Neural progenitor cell (in vitro differentiated cells): Measurements from ENCODE around the gene PNMA8A. TPM values are rescaled to one million over a fixed set of nuclear protein-coding genes. Genes with fewer than 3 reads are reported as not detected.
A peak's percentile ranks its signal among the peaks of the same experiment; 100 is the strongest.

Experiments
- DNase-seq: peaks from one replicate; pipeline ENCODE4 v3.0.0-alpha.2; 2016; ENCODE audit warnings: low spot score
- H2AFZ ChIP-seq: fragments of 200-600 bp; sonication (generic); replicated peaks from 2 replicates; pipeline ENCODE4 v1.6.1; 2016; ENCODE audit warnings: antibody characterized with exemption
- H3F3A ChIP-seq: fragments of 200-600 bp; sonication (generic); 2 replicates; pipeline ENCODE4 v1.6.1; 2016; ENCODE audit warnings: antibody characterized with exemption, low read depth
- H3K27ac ChIP-seq: fragments of 200-600 bp; sonication (generic); 2 replicates; pipeline ENCODE4 v1.5.1; 2016; ENCODE audit warnings: mild to moderate bottlenecking
- H3K27me3 ChIP-seq: fragments of 200-600 bp; sonication (generic); 2 replicates; pipeline ENCODE4 v1.6.1; 2016; ENCODE audit warnings: mild to moderate bottlenecking, moderate library complexity
- H3K36me3 ChIP-seq: fragments of 200-600 bp; sonication (generic); 2 replicates; pipeline ENCODE4 v1.5.1; 2016
- H3K4me1 ChIP-seq: fragments of 200-600 bp; sonication (generic); 2 replicates; pipeline ENCODE4 v1.6.1; 2016; ENCODE audit warnings: mixed run types
- H3K4me2 ChIP-seq: fragments of 200-600 bp; sonication (generic); 2 replicates; pipeline ENCODE4 v1.6.1; 2016
- H3K4me3 ChIP-seq: fragments of 200-600 bp; sonication (generic); 2 replicates; pipeline ENCODE4 v1.5.1; 2016
- H3K79me2 ChIP-seq: fragments of 200-600 bp; sonication (generic); 2 replicates; pipeline ENCODE4 v1.6.1; 2016; ENCODE audit warnings: low read depth
- H3K9ac ChIP-seq: fragments of 200-600 bp; sonication (generic); 2 replicates; pipeline ENCODE4 v1.6.1; 2016
- H3K9me3 ChIP-seq: fragments of 200-600 bp; sonication (generic); 2 replicates; pipeline ENCODE4 v1.5.1; 2016; ENCODE audit warnings: low read depth
- H4K20me1 ChIP-seq: fragments of 200-600 bp; sonication (generic); 2 replicates; pipeline ENCODE4 v1.6.1; 2016; ENCODE audit warnings: low read depth
- H3K27ac Mint-ChIP-seq: 3 replicates; pipeline ENCODE4 v1.8.0; 2021; ENCODE audit warnings: mixed read lengths
- H3K27me3 Mint-ChIP-seq: 2 replicates; pipeline ENCODE4 v1.8.0; 2022; ENCODE audit warnings: low read depth, mild to moderate bottlenecking, inconsistent platforms, moderate library complexity, mixed read lengths; ENCODE audit not compliant: insufficient read depth
- H3K36me3 Mint-ChIP-seq: 3 replicates; pipeline ENCODE4 v1.8.0; 2021; ENCODE audit warnings: mixed read lengths
- H3K4me1 Mint-ChIP-seq: 3 replicates; pipeline ENCODE4 v1.8.0; 2021; ENCODE audit warnings: mixed read lengths
- H3K4me3 Mint-ChIP-seq: 3 replicates; pipeline ENCODE4 v1.8.0; 2021; ENCODE audit warnings: mild to moderate bottlenecking, moderate library complexity, mixed read lengths
- H3K9me3 Mint-ChIP-seq: 3 replicates; pipeline ENCODE4 v1.8.0; 2020; ENCODE audit warnings: mixed read lengths
- EZH2 ChIP-seq: fragments of 200-600 bp; sonication (generic); IDR thresholded peaks from 2 replicates; pipeline ENCODE4 v1.6.1; 2017; ENCODE audit warnings: antibody characterized with exemption, mild to moderate bottlenecking, moderate library complexity
- EZH2phosphoT487 ChIP-seq: fragments of 200-600 bp; sonication (generic); IDR thresholded peaks from 2 replicates; pipeline ENCODE4 v1.6.1; 2017; ENCODE audit warnings: antibody characterized with exemption
- total RNA-seq: library from RNA; depleted of rRNA; stranded (reverse); fragments of >200 nt; gene quantifications from 2 replicates; pipeline ENCODE4 v1.2.3, GENCODE V29; 2015; ENCODE audit warnings: low replicate concordance
- TF ChIP-seq, protein P1 (sequence below): fragments of 200-600 bp; sonication (generic); IDR thresholded peaks from 2 replicates; pipeline ENCODE4 v1.5.1; 2017; ENCODE audit warnings: antibody characterized with exemption, mild to moderate bottlenecking

Gene PNMA8A
- total RNA-seq, 1 donor from 2014 or later = 43.9 TPM

DNA sequence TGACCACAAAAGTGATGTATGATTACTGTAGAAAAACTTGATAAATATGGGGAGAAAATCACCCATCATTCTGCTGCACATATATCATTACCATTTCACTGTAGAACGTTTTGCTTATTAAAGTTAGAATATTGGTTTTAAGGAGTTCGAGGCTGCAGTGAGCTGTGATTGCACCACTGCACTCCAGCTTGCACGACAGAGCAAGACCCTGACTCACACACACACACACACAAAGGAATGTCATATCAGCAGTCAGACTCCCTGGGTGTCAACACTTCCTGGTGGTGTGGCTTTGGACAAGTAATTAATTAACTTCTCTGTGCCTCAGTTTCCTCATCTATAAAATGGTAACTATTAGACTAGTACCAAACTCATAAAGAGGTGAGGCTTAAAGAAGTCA is 11.3 kb upstream of the PNMA8A start:
- H3K4me3 Mint-ChIP-seq = no peak overlapping the region
- Histone ChIP-seq H3K36me3 (no peaks in the 10 kb centered on the region), H3K4me1 (peaks cover 17% of the 10 kb centered on the region), H3K4me3 (no peak overlapping the region), H3K9me3 (no peaks in the 10 kb centered on the region), H3K27ac (no peak overlapping the region), H3F3A (peaks cover 23% of the 10 kb centered on the region), H3K79me2 (no peaks in the 10 kb centered on the region), H3K4me2 (no peak overlapping the region), H3K27me3 (peaks cover 14% of the 10 kb centered on the region), H3K9ac (no peak overlapping the region), H2AFZ (no peak overlapping the region), H4K20me1 (no peaks in the 10 kb centered on the region)
- H3K27ac Mint-ChIP-seq = no peak overlapping the region
- TF ChIP-seq EZH2phosphoT487 (no peak), EZH2 (no peak)
- TF ChIP-seq, protein P1, sequence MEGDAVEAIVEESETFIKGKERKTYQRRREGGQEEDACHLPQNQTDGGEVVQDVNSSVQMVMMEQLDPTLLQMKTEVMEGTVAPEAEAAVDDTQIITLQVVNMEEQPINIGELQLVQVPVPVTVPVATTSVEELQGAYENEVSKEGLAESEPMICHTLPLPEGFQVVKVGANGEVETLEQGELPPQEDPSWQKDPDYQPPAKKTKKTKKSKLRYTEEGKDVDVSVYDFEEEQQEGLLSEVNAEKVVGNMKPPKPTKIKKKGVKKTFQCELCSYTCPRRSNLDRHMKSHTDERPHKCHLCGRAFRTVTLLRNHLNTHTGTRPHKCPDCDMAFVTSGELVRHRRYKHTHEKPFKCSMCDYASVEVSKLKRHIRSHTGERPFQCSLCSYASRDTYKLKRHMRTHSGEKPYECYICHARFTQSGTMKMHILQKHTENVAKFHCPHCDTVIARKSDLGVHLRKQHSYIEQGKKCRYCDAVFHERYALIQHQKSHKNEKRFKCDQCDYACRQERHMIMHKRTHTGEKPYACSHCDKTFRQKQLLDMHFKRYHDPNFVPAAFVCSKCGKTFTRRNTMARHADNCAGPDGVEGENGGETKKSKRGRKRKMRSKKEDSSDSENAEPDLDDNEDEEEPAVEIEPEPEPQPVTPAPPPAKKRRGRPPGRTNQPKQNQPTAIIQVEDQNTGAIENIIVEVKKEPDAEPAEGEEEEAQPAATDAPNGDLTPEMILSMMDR = no peak
- H3K36me3 Mint-ChIP-seq = no peaks in the 10 kb centered on the region
- H3K9me3 Mint-ChIP-seq = peaks cover 4% of the 10 kb centered on the region
- DNase-seq = no peak
- peaks cover 56% of the 10 kb centered on the region for H3K4me1 Mint-ChIP-seq
- peaks cover 10% of the 10 kb centered on the region for H3K27me3 Mint-ChIP-seq

DNA sequence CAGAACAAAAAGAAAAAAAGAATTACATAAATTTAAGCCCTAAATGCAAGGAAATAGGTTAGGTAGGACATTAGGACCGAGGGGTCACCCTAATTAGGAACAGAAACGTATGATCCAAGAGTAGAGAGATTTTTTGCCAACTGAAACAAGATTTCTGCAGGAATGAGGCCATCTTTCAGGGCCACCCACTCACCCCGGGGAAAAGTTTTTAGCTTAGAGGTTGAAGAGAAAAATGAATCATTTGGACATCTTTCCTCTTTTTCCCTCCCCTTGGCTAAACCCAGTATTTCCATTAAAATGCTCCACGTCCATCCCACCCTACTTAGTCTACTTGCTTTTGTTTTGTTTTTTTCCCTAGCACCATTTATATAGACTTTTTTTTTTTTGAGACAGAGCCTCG is 10.6 kb upstream of the PNMA8A start:
- H3K4me3 ChIP-seq = no peak overlapping the region
- H3K27ac Mint-ChIP-seq = no peak overlapping the region
- H3F3A ChIP-seq = peaks cover 23% of the 10 kb centered on the region
- no peaks in the 10 kb centered on the region for H4K20me1 ChIP-seq
- TF ChIP-seq, protein P1 = no peak
- no peak for TF ChIP-seq EZH2phosphoT487
- TF ChIP-seq EZH2 = no peak
- H3K9me3 ChIP-seq = no peaks in the 10 kb centered on the region
- H3K4me1 ChIP-seq = peaks cover 17% of the 10 kb centered on the region
- peak overlapping the region; percentile 32 for H2AFZ ChIP-seq
- no peak for DNase-seq
- H3K27me3 ChIP-seq = peaks cover 7% of the 10 kb centered on the region
- peaks cover 51% of the 10 kb centered on the region for H3K4me1 Mint-ChIP-seq
- no peaks in the 10 kb centered on the region for H3K36me3 Mint-ChIP-seq
- H3K4me2 ChIP-seq = no peak overlapping the region
- H3K9me3 Mint-ChIP-seq = peaks cover 4% of the 10 kb centered on the region
- no peak overlapping the region for H3K9ac ChIP-seq
- peaks cover 10% of the 10 kb centered on the region for H3K27me3 Mint-ChIP-seq
- H3K79me2 ChIP-seq = no peaks in the 10 kb centered on the region
- no peak overlapping the region for H3K27ac ChIP-seq
- no peak overlapping the region for H3K4me3 Mint-ChIP-seq
- no peaks in the 10 kb centered on the region for H3K36me3 ChIP-seq

DNA sequence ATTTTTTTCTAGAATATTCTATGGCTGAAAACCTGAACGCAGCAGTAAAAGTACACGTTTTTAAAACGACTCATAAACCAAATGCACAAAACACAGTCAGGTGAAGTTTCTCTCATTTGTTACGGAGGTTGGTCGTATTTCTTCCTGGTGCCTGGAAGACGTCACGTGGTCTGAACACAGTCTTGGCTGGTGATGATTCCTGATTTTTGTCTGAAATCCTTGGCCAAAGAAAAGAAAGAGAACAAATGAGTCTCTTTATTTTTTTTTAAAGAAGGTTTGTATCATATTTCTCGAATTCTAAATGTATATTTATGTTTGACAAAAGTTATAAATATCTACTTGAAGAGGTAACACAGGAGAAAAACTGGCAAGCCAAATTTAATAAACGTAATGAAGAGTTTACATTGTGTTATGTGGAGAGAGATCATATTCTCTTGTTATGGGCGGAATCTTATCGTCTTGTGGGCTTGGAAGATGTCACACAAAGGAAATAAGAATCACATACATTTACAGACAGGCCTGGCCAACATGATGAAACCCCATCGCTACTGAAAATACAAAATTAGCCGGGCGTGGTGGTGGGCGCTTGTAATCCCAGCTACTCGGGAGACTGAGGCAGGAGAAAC is 10.0 kb upstream of the PNMA8A start:
- no peaks in the 10 kb centered on the region for H4K20me1 ChIP-seq

More for the DNA sequence above, 10.0 kb upstream of the PNMA8A start:
- Histone ChIP-seq H3K4me3 (no peak overlapping the region), H3K36me3 (no peaks in the 10 kb centered on the region), H3K9me3 (no peaks in the 10 kb centered on the region), H3K27me3 (peaks cover under 1% of the 10 kb centered on the region), H3K79me2 (no peaks in the 10 kb centered on the region), H2AFZ (peak overlapping the region; percentile 32), H3K4me2 (peak overlapping the region; percentile 65), H3K27ac (no peak overlapping the region), H3K9ac (no peak overlapping the region), H3F3A (peaks cover 23% of the 10 kb centered on the region), H3K4me1 (peaks cover 17% of the 10 kb centered on the region)
- no peak overlapping the region for H3K27ac Mint-ChIP-seq
- DNase-seq = no peak
- TF ChIP-seq EZH2phosphoT487 (no peak), EZH2 (no peak)
- TF ChIP-seq, protein P1 = no peak
- H3K4me3 Mint-ChIP-seq = no peak overlapping the region
- H3K36me3 Mint-ChIP-seq = no peaks in the 10 kb centered on the region
- H3K4me1 Mint-ChIP-seq = peaks cover 46% of the 10 kb centered on the region
- H3K9me3 Mint-ChIP-seq = peaks cover 4% of the 10 kb centered on the region
- H3K27me3 Mint-ChIP-seq = peaks cover 10% of the 10 kb centered on the region
